ENCODE measurements around the gene CEMIP. TPM values are rescaled to one million over a fixed set of nuclear protein-coding genes. Genes with fewer than 3 reads are reported as not detected.
A peak's percentile ranks its signal among the peaks of the same experiment; 100 is the strongest.

Gene CEMIP
- total and polyA plus RNA-seq, 2 experiments from 2014 or later, result 0.27 to 2.1 TPM

DNA sequence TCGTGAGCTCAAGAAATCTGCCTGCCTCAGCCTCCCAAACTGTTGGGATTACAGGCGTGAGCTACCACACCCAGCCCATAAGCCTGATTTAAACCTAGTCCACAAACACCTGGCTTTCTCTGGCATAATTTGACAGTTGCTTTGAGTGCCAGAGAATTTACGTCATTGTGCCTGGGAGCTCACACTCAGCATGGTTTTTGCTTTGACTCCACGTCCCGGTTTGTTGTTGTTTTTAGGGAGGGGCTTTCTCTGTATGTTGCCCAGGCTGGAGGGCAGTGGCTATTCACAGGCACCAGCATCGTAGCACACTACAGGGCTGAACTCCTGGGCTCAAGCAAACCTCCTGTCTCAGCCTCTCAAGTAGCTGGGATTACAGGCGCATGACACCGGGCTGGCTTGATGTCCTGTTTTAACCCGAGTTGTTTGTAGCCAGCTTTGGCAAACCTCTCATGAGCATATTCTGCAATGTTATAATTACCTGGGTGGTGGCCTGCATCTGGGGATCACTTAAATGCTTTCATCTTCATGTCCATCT is 32.7 kb downstream of the CEMIP start:
- H3K4me1 ChIP-seq (ENCODE audit: insufficient read depth), result peaks cover 10% of the 10 kb centered on the region; the same call in 1 of the 2 replicates
- H3K27me3 ChIP-seq (ENCODE audit: insufficient read depth), result no peaks in the 10 kb centered on the region
- H3K36me3 Mint-ChIP-seq (ENCODE audit: low read depth), result no peaks in the 10 kb centered on the region
- TF ChIP-seq EZH2phosphoT487 (IDR thresholded peaks at IDR 0.05; ENCODE audit: unreplicated experiment), result no peak
- TF ChIP-seq NANOG (IDR thresholded peaks at IDR 0.05; ENCODE audit: borderline replicate concordance), result no peak
- TF ChIP-seq CTCF (conservative IDR thresholded peaks at IDR 0.05; ENCODE audit: low read depth in 2 of 2), result no peak
- no peak for TF ChIP-seq POLR2AphosphoS5 (IDR thresholded peaks at IDR 0.05; ENCODE audit: low read depth)
- TF ChIP-seq JUNB (IDR thresholded peaks at IDR 0.05; ENCODE audit: unreplicated experiment), result no peak
- TF ChIP-seq CREB1 (CRISPR knock-in tag; IDR thresholded peaks at IDR 0.05; ENCODE audit: low read depth), result no peak
- no peak for TF ChIP-seq ZNF331 (CRISPR knock-in tag; IDR thresholded peaks at IDR 0.05; ENCODE audit: low read depth)
- H3K4me1 Mint-ChIP-seq, result peaks cover 5% of the 10 kb centered on the region
- no peaks in the 10 kb centered on the region for H3K79me2 ChIP-seq (replicated peaks; ENCODE audit: insufficient read depth)
- no peak overlapping the region for H3K4me3 ChIP-seq
- H3F3A ChIP-seq (replicated peaks; ENCODE audit: low read depth), result no peaks in the 10 kb centered on the region
- no peak overlapping the region for H3K4me3 Mint-ChIP-seq
- H3K36me3 ChIP-seq (ENCODE audit: insufficient read depth), result no peaks in the 10 kb centered on the region
- DNase-seq (ENCODE audit: low spot score) (no peak), ATAC-seq (no peak)
- no peak overlapping the region for H3K4me2 ChIP-seq
- no peak overlapping the region for H3K27ac Mint-ChIP-seq
- peaks cover 2% of the 10 kb centered on the region for H3K27me3 Mint-ChIP-seq (ENCODE audit: insufficient read depth, low read depth, poor library complexity)
- no peaks in the 10 kb centered on the region for H3K9me3 Mint-ChIP-seq
- H3K9me2 ChIP-seq (ENCODE audit: insufficient read depth), result no peaks in the 10 kb centered on the region; the same call in 1 of the 2 replicates
- no peak overlapping the region for H3K27ac ChIP-seq (ENCODE audit: low read depth)
- peak overlapping the region; percentile 23; the same call in 1 of the 2 replicates for H2AFZ ChIP-seq
- no peaks in the 10 kb centered on the region for H4K20me1 ChIP-seq (replicated peaks; ENCODE audit: insufficient read depth)

DNA sequence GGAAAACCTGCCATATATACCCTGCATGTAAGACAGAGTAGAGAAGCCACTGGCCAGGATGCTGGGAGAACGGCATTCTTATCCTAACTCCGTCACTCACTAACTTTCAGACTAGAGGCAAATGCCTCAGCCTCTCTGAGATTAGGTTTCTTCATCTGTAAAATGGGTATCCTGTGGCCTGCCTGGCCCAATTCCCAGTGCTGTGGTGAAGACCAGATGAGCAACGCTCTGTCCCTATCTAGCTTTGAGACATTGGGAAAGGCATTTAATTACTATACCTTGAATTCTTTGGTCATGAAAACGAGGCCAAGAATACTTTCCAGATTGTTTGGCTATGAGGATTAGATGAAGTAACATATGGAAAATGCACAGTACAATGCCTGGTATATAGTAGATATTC is 35.9 kb downstream of the CEMIP start:
- TF ChIP-seq EZH2 (IDR thresholded peaks at IDR 0.05; ENCODE audit: low read depth, unreplicated experiment), result no peak
- Histone ChIP-seq H3K79me2 (replicated peaks; ENCODE audit: insufficient read depth) (no peaks in the 10 kb centered on the region), H3K4me1 (ENCODE audit: insufficient read depth) (peaks cover 11% of the 10 kb centered on the region; the same call in 1 of the 2 replicates), H2AFZ (no peak overlapping the region), H3K27me3 (ENCODE audit: insufficient read depth) (no peaks in the 10 kb centered on the region), H3K4me3 (no peak overlapping the region), H4K20me1 (replicated peaks; ENCODE audit: insufficient read depth) (no peaks in the 10 kb centered on the region), H3K4me2 (no peak overlapping the region), H3K36me3 (ENCODE audit: insufficient read depth) (no peaks in the 10 kb centered on the region), H3K27ac (ENCODE audit: low read depth) (no peak overlapping the region), H3F3A (replicated peaks; ENCODE audit: low read depth) (no peaks in the 10 kb centered on the region), H3K9me2 (ENCODE audit: insufficient read depth) (peaks cover 15% of the 10 kb centered on the region)
- DNase-seq (ENCODE audit: low spot score), result no peak
- peaks cover 5% of the 10 kb centered on the region for H3K4me1 Mint-ChIP-seq
- H3K27ac Mint-ChIP-seq, result no peak overlapping the region
- no peaks in the 10 kb centered on the region for H3K9me3 Mint-ChIP-seq
- ATAC-seq, result no peak
- H3K4me3 Mint-ChIP-seq, result no peak overlapping the region
- H3K36me3 Mint-ChIP-seq (ENCODE audit: low read depth), result no peaks in the 10 kb centered on the region
- peaks cover 2% of the 10 kb centered on the region for H3K27me3 Mint-ChIP-seq (ENCODE audit: insufficient read depth, low read depth, poor library complexity)

DNA sequence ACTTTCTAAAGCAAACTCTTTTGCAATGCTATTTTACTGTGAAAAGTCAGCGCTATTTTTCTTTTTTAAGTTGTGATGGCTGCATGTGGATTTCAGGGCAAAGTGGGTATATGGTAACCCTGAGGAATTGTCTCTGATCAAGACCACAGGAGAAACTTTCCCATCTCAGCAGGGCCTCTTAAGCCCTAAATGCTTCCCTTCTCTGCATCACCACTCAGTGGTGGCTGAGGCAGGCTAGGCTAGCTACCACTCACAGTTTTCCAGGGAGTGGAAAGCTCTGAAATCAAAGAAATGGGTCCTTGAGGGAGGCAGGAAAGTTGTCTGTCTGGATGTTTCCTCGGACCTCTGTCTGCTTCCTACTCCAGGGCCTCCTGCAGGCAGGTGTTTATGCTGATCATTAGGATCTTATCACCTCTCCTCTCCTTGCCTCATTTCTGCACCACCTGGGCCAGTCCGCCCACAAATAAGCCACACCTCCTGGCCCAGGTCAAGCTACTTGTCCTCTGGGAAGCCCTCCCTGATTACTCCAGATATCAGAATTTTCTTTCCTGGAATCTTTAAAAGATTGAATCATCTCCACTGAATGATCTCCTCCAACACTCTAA is 37.0 kb downstream of the CEMIP start:
- Histone ChIP-seq H3K27ac (ENCODE audit: low read depth) (no peak overlapping the region), H2AFZ (peak overlapping the region; percentile 74), H3K4me2 (no peak overlapping the region), H3K4me1 (ENCODE audit: insufficient read depth) (peaks cover 11% of the 10 kb centered on the region; the same call in 1 of the 2 replicates), H4K20me1 (replicated peaks; ENCODE audit: insufficient read depth) (no peaks in the 10 kb centered on the region), H3K27me3 (ENCODE audit: insufficient read depth) (no peaks in the 10 kb centered on the region), H3K36me3 (ENCODE audit: insufficient read depth) (no peaks in the 10 kb centered on the region), H3K79me2 (replicated peaks; ENCODE audit: insufficient read depth) (no peaks in the 10 kb centered on the region), H3K4me3 (no peak overlapping the region), H3K9me2 (ENCODE audit: insufficient read depth) (peaks cover 17% of the 10 kb centered on the region), H3F3A (replicated peaks; ENCODE audit: low read depth) (no peaks in the 10 kb centered on the region)
- no peaks in the 10 kb centered on the region for H3K9me3 Mint-ChIP-seq
- no peaks in the 10 kb centered on the region for H3K36me3 Mint-ChIP-seq (ENCODE audit: low read depth)
- ATAC-seq, result peak; percentile 59
- DNase-seq (ENCODE audit: low spot score), result no peak
- H3K27ac Mint-ChIP-seq, result no peak overlapping the region
- peaks cover 5% of the 10 kb centered on the region for H3K4me1 Mint-ChIP-seq
- peaks cover 6% of the 10 kb centered on the region for H3K27me3 Mint-ChIP-seq (ENCODE audit: insufficient read depth, low read depth, poor library complexity)
- no peak overlapping the region for H3K4me3 Mint-ChIP-seq
- TF ChIP-seq, protein P1, sequence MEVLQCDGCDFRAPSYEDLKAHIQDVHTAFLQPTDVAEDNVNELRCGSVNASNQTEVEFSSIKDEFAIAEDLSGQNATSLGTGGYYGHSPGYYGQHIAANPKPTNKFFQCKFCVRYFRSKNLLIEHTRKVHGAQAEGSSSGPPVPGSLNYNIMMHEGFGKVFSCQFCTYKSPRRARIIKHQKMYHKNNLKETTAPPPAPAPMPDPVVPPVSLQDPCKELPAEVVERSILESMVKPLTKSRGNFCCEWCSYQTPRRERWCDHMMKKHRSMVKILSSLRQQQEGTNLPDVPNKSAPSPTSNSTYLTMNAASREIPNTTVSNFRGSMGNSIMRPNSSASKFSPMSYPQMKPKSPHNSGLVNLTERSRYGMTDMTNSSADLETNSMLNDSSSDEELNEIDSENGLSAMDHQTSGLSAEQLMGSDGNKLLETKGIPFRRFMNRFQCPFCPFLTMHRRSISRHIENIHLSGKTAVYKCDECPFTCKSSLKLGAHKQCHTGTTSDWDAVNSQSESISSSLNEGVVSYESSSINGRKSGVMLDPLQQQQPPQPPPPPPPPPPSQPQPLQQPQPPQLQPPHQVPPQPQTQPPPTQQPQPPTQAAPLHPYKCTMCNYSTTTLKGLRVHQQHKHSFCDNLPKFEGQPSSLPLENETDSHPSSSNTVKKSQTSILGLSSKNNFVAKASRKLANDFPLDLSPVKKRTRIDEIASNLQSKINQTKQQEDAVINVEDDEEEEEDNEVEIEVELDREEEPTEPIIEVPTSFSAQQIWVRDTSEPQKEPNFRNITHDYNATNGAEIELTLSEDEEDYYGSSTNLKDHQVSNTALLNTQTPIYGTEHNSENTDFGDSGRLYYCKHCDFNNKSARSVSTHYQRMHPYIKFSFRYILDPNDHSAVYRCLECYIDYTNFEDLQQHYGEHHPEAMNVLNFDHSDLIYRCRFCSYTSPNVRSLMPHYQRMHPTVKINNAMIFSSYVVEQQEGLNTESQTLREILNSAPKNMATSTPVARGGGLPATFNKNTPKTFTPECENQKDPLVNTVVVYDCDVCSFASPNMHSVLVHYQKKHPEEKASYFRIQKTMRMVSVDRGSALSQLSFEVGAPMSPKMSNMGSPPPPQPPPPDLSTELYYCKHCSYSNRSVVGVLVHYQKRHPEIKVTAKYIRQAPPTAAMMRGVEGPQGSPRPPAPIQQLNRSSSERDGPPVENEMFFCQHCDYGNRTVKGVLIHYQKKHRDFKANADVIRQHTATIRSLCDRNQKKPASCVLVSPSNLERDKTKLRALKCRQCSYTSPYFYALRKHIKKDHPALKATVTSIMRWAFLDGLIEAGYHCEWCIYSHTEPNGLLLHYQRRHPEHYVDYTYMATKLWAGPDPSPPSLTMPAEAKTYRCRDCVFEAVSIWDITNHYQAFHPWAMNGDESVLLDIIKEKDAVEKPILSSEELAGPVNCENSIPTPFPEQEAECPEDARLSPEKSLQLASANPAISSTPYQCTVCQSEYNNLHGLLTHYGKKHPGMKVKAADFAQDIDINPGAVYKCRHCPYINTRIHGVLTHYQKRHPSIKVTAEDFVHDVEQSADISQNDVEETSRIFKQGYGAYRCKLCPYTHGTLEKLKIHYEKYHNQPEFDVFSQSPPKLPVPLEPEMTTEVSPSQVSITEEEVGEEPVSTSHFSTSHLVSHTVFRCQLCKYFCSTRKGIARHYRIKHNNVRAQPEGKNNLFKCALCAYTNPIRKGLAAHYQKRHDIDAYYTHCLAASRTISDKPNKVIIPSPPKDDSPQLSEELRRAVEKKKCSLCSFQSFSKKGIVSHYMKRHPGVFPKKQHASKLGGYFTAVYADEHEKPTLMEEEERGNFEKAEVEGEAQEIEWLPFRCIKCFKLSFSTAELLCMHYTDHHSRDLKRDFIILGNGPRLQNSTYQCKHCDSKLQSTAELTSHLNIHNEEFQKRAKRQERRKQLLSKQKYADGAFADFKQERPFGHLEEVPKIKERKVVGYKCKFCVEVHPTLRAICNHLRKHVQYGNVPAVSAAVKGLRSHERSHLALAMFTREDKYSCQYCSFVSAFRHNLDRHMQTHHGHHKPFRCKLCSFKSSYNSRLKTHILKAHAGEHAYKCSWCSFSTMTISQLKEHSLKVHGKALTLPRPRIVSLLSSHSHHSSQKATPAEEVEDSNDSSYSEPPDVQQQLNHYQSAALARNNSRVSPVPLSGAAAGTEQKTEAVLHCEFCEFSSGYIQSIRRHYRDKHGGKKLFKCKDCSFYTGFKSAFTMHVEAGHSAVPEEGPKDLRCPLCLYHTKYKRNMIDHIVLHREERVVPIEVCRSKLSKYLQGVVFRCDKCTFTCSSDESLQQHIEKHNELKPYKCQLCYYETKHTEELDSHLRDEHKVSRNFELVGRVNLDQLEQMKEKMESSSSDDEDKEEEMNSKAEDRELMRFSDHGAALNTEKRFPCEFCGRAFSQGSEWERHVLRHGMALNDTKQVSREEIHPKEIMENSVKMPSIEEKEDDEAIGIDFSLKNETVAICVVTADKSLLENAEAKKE (CRISPR knock-in tag; IDR thresholded peaks at IDR 0.05), result no peak
- no peak for TF ChIP-seq JUNB (IDR thresholded peaks at IDR 0.05; ENCODE audit: unreplicated experiment)
